GM19023 (cell line): ENCODE data around the gene OR10A5.
A peak's percentile ranks its signal among the peaks of the same experiment; 100 is the strongest.
"Not testable (repeated sequence)": the region's sequence is repeated elsewhere in the genome, so short reads cannot be mapped to it uniquely, and the experiment has no call there.

Experiments used
- ATAC-seq: cut with Tn5 transposase; IDR thresholded peaks from one replicate; pipeline ENCODE4 v1.9.1; 2021; ENCODE audit warnings: mild to moderate bottlenecking, moderate library complexity; ENCODE audit not compliant: unreplicated experiment

Gene OR10A5, protein sequence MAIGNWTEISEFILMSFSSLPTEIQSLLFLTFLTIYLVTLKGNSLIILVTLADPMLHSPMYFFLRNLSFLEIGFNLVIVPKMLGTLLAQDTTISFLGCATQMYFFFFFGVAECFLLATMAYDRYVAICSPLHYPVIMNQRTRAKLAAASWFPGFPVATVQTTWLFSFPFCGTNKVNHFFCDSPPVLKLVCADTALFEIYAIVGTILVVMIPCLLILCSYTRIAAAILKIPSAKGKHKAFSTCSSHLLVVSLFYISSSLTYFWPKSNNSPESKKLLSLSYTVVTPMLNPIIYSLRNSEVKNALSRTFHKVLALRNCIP

DNA sequence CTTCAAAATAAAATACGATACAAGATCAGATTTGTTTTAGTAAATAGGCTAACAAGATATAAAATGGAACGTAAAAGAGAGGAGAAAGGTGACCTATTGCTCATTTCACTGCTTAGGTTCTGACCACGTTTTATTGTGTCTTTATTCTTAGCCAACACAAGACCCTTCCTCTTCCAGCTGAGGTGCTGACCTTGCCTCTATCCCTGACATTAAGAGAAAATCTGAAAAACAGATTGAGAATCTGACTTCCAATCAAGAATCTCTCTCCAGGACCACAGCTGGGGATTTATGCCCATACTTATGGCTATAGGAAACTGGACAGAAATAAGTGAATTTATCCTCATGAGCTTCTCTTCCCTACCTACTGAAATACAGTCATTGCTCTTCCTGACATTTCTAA is at the start of gene OR10A5:
TSS of gene OR10A5 (plus strand) at position 301 of the 400 bp plus-strand sequence. CDS start at position 301, 0 bp downstream.
- ATAC-seq = no peak

- no peak for ATAC-seq
Measured at GRCh38 chr11:6799402-6799801, 46.1 kb upstream of the OR10A5 start, which contains the start of gene OR6A2. OR6A2 (minus strand) TSS chr11:6799689; CDS start chr11:6795708, 3,981 bp downstream.

- ATAC-seq = not testable (repeated sequence)
Measured at GRCh38 chr11:6801075-6801474, 44.4 kb upstream of the OR10A5 start.

GRCh38 chr11:6812390-6813005 is 33.0 kb upstream of the OR10A5 start:
- ATAC-seq = peak; percentile 74

- no peak for ATAC-seq
Measured at GRCh38 chr11:6813656-6814055, 31.8 kb upstream of the OR10A5 start.

GRCh38 chr11:6817694-6818093 is 27.8 kb upstream of the OR10A5 start:
- ATAC-seq = no peak

GRCh38 chr11:6818967-6819366 is 26.5 kb upstream of the OR10A5 start:
- ATAC-seq = no peak

DNA sequence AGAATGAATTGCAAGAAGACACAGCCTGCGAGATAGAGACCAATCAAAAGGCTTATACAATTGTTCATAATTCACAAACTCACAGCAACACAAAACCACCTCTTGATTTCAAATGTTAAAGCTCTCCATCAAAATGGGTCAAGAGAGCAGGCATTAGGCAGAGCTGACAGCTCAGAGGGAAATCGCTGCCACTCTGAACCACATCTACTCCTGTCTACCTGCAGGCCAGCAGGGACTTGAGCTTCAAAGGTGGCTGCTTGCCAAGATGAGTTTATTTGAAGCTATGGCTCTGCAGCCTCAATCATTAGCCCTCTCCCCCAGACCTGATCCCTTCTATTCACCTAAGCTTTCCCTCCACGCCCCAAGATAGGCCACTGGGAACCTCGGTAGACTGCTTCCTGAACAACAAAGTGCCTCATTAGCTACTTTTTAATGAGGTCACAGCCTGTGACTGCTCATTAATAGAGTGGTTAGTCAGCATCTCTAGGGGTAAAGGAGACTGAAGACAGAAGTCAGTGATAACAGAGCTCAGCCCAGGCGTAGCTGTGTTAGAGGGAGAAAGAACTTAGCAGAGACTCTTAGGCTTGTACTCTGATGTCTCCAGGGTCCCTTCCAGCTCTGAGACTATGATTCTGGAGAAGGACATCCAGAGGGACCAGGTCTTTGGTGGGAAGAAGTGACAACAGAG is 21.2 kb upstream of the OR10A5 start:
- ATAC-seq = no peak

GRCh38 chr11:6825231-6825744 is 20.2 kb upstream of the OR10A5 start:
- no peak for ATAC-seq

- ATAC-seq = no peak
Measured at GRCh38 chr11:6828103-6828502, 17.4 kb upstream of the OR10A5 start.

DNA sequence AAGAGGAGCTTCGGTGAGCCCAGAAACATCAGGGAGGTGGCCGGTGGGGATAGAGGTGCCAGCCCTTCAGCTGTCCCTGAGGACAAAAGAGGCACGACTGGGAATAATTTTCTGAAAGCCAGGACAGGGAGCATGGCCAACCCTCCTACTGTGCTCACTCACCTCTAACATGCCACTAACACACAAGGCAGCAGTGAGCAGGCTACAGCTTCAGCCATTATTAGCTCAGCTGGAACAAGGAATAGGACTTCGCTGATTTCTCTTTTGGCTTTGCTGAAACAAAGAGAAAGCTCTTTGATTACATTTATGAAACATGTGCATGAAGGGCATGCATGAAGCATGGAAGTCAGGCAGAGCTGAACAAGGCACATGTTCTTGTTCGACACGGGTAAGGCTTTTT is 12.1 kb upstream of the OR10A5 start:
- ATAC-seq = no peak

GRCh38 chr11:6834021-6834420 is 11.5 kb upstream of the OR10A5 start:
- no peak for ATAC-seq

GRCh38 chr11:6841694-6842093 is 3.8 kb upstream of the OR10A5 start:
- ATAC-seq = no peak

DNA sequence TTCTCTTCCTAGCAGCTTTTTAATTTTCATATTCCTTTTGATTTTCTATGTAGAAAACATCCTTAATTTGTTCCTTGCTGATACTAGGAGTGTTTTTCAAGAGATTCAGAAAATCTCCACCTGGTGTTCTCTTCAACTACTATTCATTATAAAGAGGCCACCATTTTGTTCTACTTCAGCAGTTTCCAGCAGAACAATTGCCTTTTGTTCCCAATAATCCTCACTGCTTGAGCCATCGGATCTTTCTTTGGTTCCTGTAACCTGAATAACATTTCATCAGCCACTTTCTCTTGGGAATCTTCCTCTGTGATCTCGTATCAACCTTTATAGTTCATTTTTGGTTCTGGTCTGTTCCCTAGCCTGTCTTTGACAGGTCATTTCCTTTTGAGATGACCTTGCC is 1.8 kb upstream of the OR10A5 start:
- no peak for ATAC-seq

DNA sequence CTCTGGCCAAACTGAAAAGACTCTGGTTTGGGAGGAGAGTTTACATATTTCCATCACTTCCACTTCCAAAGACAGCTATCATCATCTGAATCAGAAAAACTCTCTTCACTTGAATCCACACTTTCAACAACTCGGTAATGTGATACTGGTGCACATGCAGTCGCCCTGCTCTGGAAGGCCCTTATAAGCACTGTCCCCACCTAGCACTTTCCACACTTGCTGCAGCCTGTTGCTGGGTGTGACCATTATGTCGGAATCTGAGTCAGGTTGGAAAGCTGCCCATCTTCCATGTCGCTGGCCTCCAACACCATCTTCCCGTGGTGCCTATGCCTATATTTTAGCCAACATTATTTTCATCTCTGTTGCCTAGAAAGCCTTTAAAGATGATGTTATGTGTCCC is 1.1 kb upstream of the OR10A5 start:
- no peak for ATAC-seq

GRCh38 chr11:6850526-6850925 is 5.0 kb downstream of the OR10A5 start:
- ATAC-seq = no peak

DNA sequence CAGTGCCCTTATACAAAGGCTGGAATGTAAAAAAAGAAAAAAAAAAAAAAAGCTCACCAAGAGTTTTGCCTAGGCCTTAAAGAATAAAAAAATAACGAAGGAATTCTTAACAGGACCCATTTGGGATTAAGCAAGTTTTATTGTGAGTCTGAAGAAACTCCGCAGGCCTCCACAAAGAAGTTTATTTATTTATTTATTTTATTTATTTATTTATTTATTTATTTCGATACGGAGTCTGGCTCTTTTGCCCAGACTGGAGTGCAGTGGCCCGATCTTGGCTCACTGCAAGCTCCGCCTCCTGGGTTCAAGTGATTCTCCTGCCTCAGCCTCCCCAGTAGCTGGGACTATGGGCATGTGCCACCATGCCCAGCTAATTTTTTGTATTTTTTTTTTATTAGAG is 9.3 kb downstream of the OR10A5 start:
- ATAC-seq = not testable (repeated sequence)

GRCh38 chr11:6855971-6856541 is 10.6 kb downstream of the OR10A5 start:
- no peak for ATAC-seq

DNA sequence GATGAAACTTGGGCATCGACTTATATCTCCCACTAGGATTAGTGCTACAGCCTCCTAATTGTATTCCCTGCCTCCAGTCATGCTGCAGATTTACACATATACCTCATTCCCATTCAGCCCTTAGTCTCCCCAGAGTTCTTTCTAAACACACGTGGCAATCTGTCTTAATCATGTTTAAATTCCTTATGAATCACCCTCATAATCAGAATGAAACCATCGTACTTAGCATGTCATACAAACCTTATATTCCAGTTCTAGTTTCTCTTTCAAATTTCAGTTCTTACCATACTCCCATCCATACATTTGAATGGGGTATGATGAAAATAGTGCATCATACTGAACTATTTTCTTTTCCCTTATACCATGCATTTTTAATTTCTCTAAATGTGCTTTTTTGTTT is 11.4 kb downstream of the OR10A5 start:
- ATAC-seq = no peak

- no peak for ATAC-seq
Measured at GRCh38 chr11:6862961-6863360, 17.5 kb downstream of the OR10A5 start, which contains the start of gene OR10A2. OR10A2 (plus strand) TSS chr11:6863057; CDS start chr11:6869755, 6,698 bp downstream.

DNA sequence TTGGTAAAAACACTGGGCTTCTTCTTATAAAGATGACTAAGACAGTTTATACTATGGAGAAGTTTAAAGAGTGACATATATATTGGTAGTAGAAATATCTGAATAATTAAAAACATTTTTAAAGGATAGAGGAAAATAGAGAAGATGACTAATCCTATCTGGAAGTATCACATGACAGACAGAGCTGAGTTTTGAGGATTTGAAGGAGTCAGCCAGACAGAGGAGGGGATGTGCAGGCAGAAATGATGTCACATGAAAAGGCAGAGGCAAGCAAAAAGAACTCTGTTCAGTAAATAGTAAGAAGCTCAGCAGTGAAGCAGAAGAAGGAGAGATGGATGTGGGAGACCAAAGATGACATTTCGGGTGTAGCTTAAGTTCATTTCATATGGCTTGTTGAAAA is 19.0 kb downstream of the OR10A5 start:
- no peak for ATAC-seq
